ENCODE results near the gene PTPRG. TPM values are rescaled to one million over a fixed set of nuclear protein-coding genes. Genes with fewer than 3 reads are reported as not detected.
"Not testable (repeated sequence)": the region's sequence is repeated elsewhere in the genome, so short reads cannot be mapped to it uniquely, and the experiment has no call there.

PTPRG gene
- total and polyA plus RNA-seq, 2 donors = 22.7 to 95.3 TPM

DNA sequence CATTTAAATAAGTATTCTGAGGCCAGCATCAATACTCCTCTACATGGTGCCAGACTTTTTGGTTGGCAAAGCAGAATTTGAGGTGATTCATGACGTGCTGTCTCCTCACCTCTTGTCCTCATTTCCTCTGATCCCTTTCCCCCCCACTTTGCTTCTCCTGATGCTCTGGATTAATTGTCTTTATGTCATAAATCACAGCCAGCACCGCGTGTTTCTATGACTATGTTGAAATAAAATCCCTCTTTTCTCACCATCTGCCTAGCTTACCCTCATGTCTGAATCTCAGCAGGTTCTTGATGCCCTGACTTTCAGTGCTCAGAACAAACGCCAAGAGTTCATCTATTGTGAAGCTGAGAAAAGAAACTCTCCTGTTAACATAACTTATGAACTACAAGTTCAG, 19.7 kb upstream of the PTPRG start:
- no peak for DNase-seq (ENCODE audit: extremely low spot score)
- no peaks in the 10 kb centered on the region for H3K36me3 ChIP-seq (ENCODE audit: insufficient read depth)
- WGBS = 54% methylated on average over 4 of the region's 4 CpGs
- no peak overlapping the region for H3K4me3 ChIP-seq (ENCODE audit: low read depth, low read length)
- peaks cover 2% of the 10 kb centered on the region for H3K4me1 ChIP-seq (ENCODE audit: insufficient read depth)
- no peak overlapping the region for H3K27ac ChIP-seq (ENCODE audit: low read depth)

DNA sequence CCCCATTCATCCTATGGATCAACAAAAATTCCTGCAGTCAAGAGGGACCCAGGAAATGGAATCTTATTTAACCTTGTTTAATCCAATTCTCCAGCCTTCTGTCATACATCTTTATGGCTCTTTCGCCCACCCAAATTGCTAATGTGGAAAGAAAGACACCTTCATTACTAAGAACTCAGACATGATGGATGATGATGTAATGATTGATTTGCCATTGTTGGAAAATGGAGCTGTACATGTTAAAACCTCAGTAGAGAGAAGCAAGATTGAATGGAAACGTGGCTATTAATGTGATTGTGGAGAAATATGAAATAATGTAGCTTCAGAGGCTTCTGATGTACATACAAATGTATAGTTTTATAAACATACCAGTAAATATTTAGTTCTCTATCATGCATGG, 15.7 kb upstream of the PTPRG start:
- no peaks in the 10 kb centered on the region for H3K4me1 ChIP-seq (ENCODE audit: insufficient read depth)
- no peak for DNase-seq (ENCODE audit: extremely low spot score)
- H3K27ac ChIP-seq (ENCODE audit: low read depth) = no peak overlapping the region
- no peak overlapping the region for H3K4me3 ChIP-seq (ENCODE audit: low read depth, low read length)
- H3K36me3 ChIP-seq (ENCODE audit: insufficient read depth) = no peaks in the 10 kb centered on the region
- 85% methylated on average over 2 of the region's 2 CpGs for WGBS

DNA sequence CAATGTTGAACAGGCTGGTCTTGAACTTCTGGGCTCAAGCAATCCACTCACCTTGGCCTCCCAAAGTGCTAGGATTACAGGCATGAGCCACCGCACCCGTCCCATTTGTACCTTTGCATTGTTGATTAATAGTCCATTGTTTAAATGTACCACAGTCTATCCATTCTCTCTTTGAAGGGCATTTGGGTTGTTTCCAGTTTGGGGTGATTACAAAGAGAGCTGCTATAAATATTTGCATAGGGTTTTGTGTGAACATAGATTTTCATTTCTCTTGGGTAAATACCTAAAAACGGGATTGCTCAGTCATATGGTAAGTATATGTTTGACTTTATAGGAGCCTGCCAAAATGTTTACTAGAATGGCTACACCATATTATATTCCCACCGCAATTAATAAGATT, 13.7 kb upstream of the PTPRG start:
- Histone ChIP-seq H3K4me1 (ENCODE audit: insufficient read depth) (no peaks in the 10 kb centered on the region), H3K27ac (ENCODE audit: low read depth) (no peak overlapping the region), H3K36me3 (ENCODE audit: insufficient read depth) (no peaks in the 10 kb centered on the region), H3K4me3 (ENCODE audit: low read depth, low read length) (no peak overlapping the region)
- WGBS = 76% methylated on average over 4 of the region's 4 CpGs
- DNase-seq (ENCODE audit: extremely low spot score) = no peak

DNA sequence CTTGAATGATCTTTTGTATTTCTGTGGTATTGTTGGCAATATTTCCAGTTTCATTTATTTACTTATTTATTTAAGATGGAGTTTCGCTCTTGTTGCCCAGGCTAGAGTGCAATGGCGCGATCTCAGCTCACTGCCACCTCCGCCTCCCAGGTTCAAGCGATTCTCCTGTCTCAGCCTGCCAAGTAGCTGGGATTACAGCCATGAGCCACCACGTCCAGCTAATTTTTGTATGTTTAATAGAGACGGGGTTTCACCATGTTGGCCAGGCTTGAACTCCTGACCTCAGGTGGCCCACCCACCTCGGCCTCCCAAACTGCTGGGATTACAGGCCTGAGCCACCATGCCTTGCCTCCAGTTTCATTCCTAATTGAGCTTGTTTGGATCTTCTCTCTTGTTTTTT, 8.7 kb upstream of the PTPRG start:
- not testable (repeated sequence) for H3K4me3 ChIP-seq (ENCODE audit: low read depth, low read length); H3K36me3 ChIP-seq (ENCODE audit: insufficient read depth); H3K27ac ChIP-seq (ENCODE audit: low read depth); DNase-seq (ENCODE audit: extremely low spot score); H3K4me1 ChIP-seq (ENCODE audit: insufficient read depth)
- 89% methylated on average over 8 of the region's 8 CpGs for WGBS

DNA sequence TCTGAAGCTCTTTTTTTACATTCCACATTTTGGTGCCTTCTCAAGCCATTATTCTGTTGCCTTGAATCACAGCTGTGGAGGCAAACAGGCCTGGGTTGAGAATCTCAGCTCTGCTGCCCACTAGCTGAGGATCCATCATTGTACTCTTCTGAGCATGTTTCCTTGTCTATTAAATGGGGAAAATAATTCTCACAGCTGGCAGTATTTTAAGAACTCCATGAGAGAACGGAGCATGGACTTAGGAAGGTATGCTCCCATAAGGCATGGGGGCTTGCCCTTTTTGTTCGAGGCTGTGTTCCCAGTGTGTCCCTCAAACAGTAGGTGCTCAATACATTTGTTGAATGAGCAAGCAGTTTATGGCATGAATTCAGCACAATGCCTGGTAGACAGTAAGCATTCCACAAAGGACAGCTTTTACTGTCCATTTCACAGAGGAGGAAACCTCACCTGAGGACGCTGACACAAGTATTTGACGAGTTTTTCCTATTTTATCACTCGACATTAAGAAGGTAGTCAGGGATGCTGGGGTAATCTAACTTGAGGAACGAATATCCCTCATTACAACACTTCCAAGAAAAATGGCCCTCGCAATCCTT, 2.1 kb upstream of the PTPRG start:
- WGBS = 49% methylated on average over 7 of the region's 7 CpGs
- H3K27ac ChIP-seq (ENCODE audit: low read depth) = no peak overlapping the region
- H3K4me1 ChIP-seq (ENCODE audit: insufficient read depth) = no peaks in the 10 kb centered on the region
- no peaks in the 10 kb centered on the region for H3K36me3 ChIP-seq (ENCODE audit: insufficient read depth)
- no peak for DNase-seq (ENCODE audit: extremely low spot score)
- H3K4me3 ChIP-seq (ENCODE audit: low read depth, low read length) = no peak overlapping the region

DNA sequence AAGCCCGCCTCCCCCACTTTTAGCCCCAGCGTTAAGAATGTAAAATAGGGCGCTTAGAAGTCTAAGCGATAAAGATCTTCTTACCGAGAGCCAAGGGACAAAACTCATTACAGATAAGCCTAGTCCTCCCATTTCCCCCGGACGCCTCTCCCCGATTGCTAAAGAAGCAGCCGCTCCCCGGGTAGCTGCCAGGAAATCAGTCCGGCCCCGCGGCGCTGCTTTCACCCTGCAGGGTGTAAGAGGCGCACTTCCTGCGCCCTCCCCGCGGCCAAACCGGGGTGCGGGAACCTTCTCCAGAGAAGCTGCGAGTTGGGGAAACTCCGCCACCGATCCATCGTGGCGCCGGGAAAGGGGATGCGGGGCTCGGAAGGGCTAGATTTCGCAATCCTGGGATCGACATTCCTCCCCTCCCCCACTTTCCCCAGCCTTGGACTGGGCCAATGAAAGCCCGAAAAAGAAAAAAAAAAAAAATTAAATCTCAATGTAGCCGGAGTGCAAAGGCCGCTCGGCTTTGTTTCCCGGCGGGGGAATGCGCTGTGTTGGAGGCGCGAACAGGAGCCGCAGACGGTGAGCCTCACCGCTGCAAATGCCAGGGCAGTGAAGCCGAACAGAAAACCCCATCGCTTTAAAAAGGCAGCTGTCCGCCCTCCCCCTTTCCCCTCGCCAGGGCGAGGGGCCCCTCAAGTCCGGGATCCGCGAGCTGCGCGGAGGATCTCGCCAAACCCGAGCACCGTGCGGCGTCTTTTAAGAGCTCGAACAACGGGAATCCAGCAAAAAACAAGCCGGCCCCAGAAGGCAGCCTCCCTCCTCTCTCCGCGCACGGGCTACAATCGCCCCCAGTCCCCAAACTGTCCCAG, 626 bp upstream of the PTPRG start:
- peak; percentile 55 for DNase-seq (ENCODE audit: extremely low spot score)
- H3K4me3 ChIP-seq (ENCODE audit: low read depth, low read length) = peak overlapping the region; percentile 66
- no peaks in the 10 kb centered on the region for H3K36me3 ChIP-seq (ENCODE audit: insufficient read depth)
- WGBS = under 1% methylated on average over 64 of the region's 64 CpGs
- no peaks in the 10 kb centered on the region for H3K4me1 ChIP-seq (ENCODE audit: insufficient read depth)
- peak overlapping the region; percentile 54 for H3K27ac ChIP-seq (ENCODE audit: low read depth)

DNA sequence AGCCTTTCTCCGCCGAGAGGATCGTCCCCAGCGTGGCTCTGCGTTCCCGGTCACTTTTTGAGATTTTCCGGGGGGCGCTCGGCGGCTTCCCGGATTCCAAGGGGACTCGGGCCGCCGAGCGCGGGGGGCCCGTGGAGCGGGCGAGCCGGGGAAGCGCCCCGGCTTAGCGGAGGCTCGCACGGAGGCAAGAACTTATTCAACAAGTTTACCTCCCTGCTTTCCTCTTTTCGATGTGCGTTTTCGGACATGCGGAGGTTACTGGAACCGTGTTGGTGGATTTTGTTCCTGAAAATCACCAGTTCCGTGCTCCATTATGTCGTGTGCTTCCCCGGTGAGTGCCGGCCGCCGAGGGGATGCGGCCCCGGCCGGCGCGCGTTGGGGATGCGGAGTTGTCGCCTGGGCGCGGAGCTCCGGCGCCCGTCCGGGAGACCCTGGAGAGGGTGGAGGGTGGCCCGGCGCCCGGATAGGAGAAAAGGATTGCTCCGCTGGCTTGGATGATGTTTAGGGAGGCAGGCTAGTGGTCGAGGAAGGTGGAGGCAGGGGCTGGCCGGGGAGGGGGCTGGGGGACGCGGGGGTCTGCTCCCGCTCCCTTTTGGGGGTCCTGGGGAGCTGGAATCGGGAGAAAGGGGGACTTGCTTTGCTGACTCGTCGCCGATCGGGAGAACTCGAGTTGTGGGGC, 810 bp downstream of the PTPRG start:
- Histone ChIP-seq H3K4me1 (ENCODE audit: insufficient read depth) (no peaks in the 10 kb centered on the region), H3K4me3 (ENCODE audit: low read depth, low read length) (peak overlapping the region; percentile 66), H3K27ac (ENCODE audit: low read depth) (peak overlapping the region; percentile 80), H3K36me3 (ENCODE audit: insufficient read depth) (no peaks in the 10 kb centered on the region)
- no peak for DNase-seq (ENCODE audit: extremely low spot score)
- under 1% methylated on average over 65 of the region's 65 CpGs for WGBS

DNA sequence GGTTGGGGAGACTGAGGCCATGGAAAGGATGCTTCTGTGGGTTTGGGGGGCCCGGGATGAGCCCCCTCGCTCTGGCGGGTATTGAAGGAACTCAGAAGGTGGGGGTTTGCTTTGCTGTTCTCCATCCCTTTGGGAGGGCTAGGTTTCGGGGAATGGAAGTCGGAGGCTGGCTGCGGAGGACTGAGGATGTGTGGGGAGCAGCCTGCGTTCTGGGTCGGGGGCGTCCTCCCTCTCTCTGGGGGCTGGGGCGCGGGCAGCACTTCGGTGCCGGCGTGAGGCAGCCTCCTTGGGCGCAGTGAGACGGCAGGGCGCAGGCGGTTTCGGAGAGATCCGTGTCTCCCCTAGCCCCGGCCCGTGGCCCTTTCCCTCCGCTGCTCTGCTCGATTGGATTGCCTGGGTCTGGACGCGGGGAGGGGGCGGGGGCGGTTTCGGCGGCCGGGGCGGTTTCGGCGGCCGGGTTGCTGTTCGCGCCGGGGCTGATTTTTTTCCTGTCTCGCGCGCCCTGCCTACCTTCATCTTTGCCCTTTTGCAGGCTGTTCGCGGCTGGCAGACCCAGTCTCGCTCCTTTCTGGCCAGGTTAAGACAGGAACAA, 1.4 kb downstream of the PTPRG start:
- no peak for DNase-seq (ENCODE audit: extremely low spot score)
- Histone ChIP-seq H3K4me3 (ENCODE audit: low read depth, low read length) (peak overlapping the region; percentile 66), H3K4me1 (ENCODE audit: insufficient read depth) (no peaks in the 10 kb centered on the region), H3K36me3 (ENCODE audit: insufficient read depth) (no peaks in the 10 kb centered on the region), H3K27ac (ENCODE audit: low read depth) (no peak overlapping the region)
- WGBS = under 1% methylated on average over 41 of the region's 44 CpGs

DNA sequence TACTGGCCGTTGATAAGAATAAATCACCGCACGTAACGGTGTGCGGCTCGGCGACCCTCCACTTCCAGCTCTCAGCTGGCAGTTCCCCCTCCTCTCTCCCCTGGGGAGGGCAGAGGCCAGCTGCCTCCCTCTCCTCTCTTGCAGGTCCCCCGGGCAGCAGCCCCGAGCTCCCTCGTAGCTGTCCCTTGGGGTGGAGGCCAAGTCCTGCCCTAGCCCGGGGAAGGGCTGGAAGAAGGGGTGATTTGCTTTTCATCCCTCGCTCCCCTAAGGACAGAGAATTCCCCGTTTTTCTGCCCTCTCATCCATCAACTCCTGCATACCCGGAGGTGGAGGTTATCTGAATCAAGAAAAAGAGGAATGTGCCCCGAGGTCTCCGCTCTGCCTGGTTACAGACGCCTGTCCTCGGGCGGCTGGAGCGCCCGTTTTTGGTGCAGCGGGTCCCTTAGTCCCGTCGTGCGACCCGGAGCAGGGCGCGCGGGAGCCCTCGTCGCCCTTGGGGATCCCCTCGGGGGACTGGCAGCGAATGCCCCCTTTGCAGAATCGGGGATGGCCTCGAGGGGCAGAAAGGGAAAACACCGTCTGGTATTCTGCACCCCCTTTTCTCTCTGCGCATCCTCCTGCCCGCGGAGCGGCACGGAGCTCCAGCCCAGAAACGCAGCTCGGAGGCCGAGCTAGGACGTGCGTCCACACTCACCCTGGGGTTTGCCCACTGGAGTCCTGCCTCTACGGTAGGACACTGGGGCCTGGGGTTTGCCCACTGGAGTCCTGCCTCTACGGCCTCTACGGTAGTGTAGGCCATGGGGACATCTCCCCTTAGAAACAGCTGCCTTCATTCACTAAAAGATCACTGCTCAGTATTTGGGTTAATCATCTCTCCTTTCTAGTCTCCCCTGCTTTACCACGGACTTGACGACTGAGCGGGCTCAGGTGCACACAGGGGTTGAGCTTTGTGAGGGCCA, 2.2 kb downstream of the PTPRG start:
- DNase-seq (ENCODE audit: extremely low spot score) = no peak
- Histone ChIP-seq H3K27ac (ENCODE audit: low read depth) (no peak overlapping the region), H3K4me3 (ENCODE audit: low read depth, low read length) (peak overlapping the region; percentile 66), H3K4me1 (ENCODE audit: insufficient read depth) (no peaks in the 10 kb centered on the region), H3K36me3 (ENCODE audit: insufficient read depth) (no peaks in the 10 kb centered on the region)
- 5% methylated on average over 51 of the region's 52 CpGs for WGBS

DNA sequence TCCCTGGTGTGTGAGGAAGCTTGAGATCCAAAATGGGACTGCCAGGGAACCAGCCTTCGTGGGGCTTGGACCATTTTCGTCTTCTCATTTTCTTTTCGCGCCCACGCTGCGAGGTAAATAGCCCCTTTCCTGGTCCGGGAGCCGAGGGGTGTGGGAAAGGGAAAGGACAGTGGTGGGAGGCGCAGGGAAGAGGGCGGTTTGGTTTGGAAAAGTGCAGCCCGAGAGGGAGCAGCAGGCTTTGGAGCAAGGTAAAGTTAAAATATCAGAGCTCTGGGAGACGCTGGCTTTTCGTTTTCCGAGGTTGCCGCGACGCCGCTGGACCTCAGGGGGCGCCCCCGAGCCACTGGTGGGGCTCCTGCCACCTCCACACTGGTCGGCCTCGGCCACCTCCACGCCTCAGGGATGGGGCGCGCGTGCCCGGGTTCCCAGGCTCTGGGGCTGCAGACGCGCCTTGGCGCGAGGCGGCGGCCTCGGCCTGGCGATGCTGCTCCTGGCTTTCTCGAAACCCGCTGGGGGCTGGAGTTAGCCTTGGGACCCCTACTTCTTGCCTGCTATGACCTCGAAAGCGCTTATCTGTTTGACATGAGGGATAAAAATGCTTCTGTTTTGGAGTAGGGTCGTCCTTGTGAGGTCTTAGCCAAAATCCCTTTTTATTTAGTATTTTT, 3.2 kb downstream of the PTPRG start:
- 6% methylated on average over 40 of the region's 40 CpGs for WGBS
- Histone ChIP-seq H3K27ac (ENCODE audit: low read depth) (no peak overlapping the region), H3K36me3 (ENCODE audit: insufficient read depth) (no peaks in the 10 kb centered on the region), H3K4me1 (ENCODE audit: insufficient read depth) (no peaks in the 10 kb centered on the region), H3K4me3 (ENCODE audit: low read depth, low read length) (peak overlapping the region; percentile 66)
- no peak for DNase-seq (ENCODE audit: extremely low spot score)

DNA sequence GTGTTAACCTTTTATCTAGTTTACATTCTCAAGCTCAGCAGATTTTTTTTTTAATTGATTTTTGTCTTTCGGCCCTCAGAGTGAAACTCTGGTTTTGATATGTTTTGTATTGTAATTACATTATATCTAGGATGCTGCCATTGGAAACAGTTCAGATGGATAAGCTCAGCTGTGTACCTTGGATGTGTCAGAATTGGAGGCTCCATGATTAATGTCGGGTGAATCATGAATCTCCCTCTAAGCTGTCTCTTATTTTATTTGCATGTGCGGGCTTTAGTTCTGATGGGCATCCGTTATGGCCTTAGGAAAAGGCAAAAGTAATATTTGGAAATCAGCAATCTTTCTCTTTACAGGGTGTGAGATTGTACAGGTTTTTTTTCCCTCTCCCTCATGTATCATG, 4.2 kb downstream of the PTPRG start:
- H3K27ac ChIP-seq (ENCODE audit: low read depth) = no peak overlapping the region
- no peaks in the 10 kb centered on the region for H3K4me1 ChIP-seq (ENCODE audit: insufficient read depth)
- no peaks in the 10 kb centered on the region for H3K36me3 ChIP-seq (ENCODE audit: insufficient read depth)
- H3K4me3 ChIP-seq (ENCODE audit: low read depth, low read length) = no peak overlapping the region
- DNase-seq (ENCODE audit: extremely low spot score) = no peak
- WGBS = 84% methylated on average over 4 of the region's 4 CpGs

DNA sequence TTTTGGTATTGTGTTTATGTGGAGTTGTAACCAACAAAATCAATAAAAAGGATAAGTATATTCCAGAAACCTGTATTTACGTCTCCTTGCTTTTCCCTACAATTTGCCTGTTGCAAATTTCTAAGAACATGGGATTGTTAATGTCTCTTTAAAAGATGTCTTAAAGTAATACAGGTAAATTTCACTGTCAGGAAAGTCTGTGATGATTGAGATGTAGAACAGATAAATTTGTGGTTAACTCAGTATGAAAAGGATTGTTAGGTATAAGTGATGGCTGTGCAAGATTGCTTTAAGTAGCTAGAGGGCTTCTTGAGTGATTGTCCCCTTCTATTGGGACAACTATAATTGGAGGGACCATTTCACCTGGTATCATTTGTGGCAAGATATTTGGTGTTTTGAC, 6.8 kb downstream of the PTPRG start:
- Histone ChIP-seq H3K4me1 (ENCODE audit: insufficient read depth) (no peaks in the 10 kb centered on the region), H3K4me3 (ENCODE audit: low read depth, low read length) (no peak overlapping the region), H3K27ac (ENCODE audit: low read depth) (no peak overlapping the region), H3K36me3 (ENCODE audit: insufficient read depth) (no peaks in the 10 kb centered on the region)
- 98% methylated on average over 1 of the region's 1 CpG for WGBS
- DNase-seq (ENCODE audit: extremely low spot score) = no peak
